GM12801 (cell line): Measurements from ENCODE around the gene KRT86.

Experiments used
- TF ChIP-seq, protein P1 (sequence below): IDR thresholded peaks from one replicate; pipeline ENCODE4 v1.5.1; 2011; ENCODE audit warnings: control low read depth; ENCODE audit not compliant: insufficient read length; ENCODE audit errors: extremely low read depth

Gene KRT86

DNA sequence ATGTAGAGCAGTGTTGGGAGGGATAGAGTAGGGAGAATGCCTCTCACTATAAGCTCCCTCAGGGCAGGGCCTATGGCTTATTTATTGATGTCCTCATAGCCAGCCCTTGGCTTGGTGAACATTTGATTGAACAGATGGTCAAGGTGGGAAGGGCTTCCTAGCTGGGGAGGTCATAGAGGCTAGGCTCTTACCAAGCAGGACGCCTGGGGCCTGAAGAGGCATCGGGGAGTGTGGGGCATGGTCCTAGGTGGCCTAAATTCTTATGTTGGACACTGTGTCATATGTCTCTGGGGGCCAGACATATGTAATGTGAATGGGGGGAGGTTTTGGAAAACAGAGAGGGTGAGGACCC is 17.9 kb upstream of the KRT86 start:
- TF ChIP-seq, protein P1, sequence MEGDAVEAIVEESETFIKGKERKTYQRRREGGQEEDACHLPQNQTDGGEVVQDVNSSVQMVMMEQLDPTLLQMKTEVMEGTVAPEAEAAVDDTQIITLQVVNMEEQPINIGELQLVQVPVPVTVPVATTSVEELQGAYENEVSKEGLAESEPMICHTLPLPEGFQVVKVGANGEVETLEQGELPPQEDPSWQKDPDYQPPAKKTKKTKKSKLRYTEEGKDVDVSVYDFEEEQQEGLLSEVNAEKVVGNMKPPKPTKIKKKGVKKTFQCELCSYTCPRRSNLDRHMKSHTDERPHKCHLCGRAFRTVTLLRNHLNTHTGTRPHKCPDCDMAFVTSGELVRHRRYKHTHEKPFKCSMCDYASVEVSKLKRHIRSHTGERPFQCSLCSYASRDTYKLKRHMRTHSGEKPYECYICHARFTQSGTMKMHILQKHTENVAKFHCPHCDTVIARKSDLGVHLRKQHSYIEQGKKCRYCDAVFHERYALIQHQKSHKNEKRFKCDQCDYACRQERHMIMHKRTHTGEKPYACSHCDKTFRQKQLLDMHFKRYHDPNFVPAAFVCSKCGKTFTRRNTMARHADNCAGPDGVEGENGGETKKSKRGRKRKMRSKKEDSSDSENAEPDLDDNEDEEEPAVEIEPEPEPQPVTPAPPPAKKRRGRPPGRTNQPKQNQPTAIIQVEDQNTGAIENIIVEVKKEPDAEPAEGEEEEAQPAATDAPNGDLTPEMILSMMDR = no peak

DNA sequence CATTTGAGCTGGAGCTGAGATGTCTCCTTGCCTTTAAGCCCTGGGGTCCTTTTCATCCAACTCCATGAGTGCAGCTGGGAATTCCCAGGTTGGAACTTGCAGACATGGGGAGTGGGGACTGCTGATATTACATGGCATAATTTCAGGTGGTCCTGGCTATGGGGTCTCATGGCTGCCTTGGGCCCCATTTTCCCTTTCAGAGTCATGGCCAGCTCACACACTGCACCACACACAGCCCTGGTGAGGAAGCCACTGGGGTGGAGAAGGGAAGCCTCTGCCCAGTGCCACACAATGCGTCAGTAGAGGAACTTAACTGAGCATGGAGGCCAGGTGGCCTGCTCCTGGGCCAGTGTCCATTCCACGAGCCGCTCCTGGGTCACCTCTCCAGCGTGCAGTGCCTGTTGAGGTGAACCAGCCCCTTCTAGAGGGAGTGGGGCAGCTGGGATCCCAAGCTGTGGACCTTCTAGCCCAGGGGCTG is 17.3 kb upstream of the KRT86 start:
- TF ChIP-seq, protein P1 = no peak

DNA sequence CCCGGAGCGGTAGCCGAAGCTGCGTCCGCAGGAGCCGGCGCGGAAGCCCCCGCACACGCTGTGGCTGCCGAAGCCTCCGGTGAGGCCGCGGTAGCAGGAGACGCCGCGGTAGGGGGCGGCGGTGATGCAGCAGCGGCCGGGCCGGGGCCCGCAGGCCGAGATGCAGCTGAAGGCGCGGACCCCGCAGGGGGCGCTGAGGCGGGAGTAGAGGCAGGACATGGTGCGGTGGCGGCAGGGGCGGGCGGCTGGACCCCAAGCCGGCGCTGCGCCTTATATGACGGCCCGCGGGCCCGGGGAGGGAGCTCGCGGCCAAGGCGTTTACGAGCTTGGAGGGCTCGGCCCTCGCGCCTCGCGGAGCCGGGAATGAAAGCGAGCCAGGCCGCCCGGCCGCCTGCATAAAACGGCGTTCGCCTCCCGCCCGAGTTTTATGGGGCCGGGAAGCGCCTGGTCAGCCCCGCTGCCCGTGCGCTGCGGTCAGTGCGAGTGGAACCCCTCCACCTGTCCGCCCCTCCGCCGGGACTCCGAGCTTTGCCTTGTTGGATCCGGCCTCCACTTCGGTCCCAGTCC is 16.0 kb upstream of the KRT86 start:
- TF ChIP-seq, protein P1 = no peak

DNA sequence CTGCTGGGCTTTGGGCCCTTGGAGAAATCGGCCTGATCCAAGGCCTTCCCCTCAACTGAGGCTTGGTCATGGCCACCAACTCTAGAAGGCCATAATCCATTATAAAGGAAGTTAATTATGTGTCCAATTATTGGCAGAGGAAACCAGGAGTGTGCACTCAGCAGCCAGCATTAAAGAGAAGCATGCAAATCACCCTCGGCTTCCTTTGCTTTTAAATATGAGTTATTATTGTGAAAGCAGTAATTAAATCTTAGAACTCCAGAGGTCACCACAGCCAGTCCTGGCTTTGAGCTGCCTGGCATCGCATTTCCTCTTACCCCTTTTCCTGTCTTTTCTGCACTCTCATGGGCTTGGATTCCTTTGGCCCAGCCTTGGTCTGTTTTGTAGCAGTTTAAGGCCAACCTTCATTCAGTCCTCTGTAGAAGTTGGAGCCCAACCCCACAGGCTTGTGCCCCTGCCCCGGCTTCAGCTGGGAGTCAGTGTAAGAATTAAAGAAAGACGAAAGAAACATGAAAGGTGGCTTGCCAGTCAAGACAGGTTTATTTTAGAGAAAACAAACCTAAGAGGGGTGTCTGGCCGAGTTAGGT is 14.7 kb upstream of the KRT86 start:
- TF ChIP-seq, protein P1 = no peak

DNA sequence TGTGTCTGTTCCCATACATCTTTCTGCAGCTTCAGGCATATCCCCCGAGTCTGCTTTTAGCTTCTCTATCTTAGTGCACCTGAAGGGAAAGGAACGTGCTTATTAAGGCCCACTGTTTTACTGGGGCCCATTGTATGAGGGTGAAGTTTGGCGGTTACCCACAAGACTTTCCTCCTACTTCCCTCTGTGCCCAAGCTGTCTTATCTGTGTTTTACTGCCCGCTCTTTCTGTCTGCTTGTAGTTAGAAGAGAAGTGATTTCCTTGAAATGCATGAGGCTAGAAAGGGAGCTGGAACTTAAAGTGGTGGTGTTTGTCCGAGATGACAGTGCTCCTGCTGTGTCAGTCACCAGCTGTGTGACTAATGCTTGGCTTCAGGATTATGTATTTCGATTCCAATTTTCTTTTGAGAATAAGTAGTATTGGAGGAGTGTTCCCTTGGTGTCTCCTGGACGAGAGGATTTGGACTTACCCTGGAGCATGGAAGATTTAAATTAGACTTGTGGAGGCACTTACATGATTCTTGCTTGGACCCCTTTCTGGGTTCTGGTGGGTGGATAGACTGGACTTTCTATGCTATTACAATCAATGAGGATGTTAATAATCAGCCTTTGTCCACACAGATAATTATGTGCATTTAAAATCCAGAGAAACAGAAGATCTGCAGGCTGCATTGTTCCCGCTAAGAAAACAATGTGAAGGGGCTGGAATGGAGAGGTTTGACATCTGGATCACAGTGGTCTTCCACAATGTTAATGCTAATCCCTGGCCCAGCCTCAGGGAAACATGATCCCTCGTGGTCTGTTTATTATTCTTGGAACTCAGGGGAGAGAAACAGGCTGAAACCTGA is 13.9 kb upstream of the KRT86 start:
- TF ChIP-seq, protein P1 = no peak

DNA sequence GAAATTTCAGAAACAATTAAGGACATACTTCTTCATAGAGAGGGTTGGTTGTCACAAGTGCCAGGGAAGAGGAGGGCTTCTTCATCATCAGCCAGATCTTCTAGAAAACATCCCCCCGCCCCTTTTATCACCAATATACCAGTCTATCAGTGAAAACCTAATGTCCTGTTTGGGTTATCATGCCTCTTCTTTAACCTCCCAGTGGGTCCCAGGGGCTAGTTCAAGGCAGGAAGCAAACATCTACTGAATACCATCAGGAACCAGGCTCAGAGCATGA is 13.3 kb upstream of the KRT86 start:
- TF ChIP-seq, protein P1 = no peak

DNA sequence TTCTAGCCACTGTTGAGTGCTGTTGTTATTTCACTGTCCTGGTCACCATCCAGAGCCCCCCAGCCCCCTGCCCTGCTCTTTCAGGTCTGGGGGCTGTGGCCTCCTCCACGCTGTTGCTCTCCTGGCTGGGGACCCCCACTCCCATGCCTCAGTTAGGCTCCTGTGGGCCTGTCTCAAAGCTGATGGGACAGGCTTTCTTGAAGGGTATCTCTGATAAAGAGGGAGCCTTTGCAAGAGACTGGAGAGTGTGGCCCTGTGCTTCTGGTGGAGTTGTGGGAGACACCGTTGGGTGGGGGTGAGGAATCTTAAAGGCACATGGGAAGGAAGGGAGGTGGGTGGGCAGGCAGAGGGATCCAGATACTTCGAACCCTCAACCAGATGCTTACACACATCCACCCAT is 12.2 kb upstream of the KRT86 start:
- TF ChIP-seq, protein P1 = no peak
